ENCODE results near the gene MSRB1. TPM values are rescaled to one million over a fixed set of nuclear protein-coding genes. Genes with fewer than 3 reads are reported as not detected.

MSRB1 gene
- total RNA-seq, 1 donor from 2014 or later = 35.0 TPM

GRCh38 chr16:1895949-1896675 is 46.9 kb downstream of the MSRB1 start:
- Mint-ChIP-seq H3K27me3 (ENCODE audit: low read depth) (peaks cover 3% of the 10 kb centered on the region), H3K4me3 (ENCODE audit: low read depth) (no peak overlapping the region), H3K9me3 (no peaks in the 10 kb centered on the region), H3K4me1 (ENCODE audit: low read depth) (no peaks in the 10 kb centered on the region), H3K27ac (no peak overlapping the region), H3K36me3 (ENCODE audit: low read depth) (no peaks in the 10 kb centered on the region)
- DNase-seq (ENCODE audit: low spot score) = no peak
- intact Hi-C loops (cut with micrococcal nuclease) = no loop called here

GRCh38 chr16:1895068-1895467 is 47.9 kb downstream of the MSRB1 start:
- H3K36me3 Mint-ChIP-seq (ENCODE audit: low read depth) = no peaks in the 10 kb centered on the region
- no peak for DNase-seq (ENCODE audit: low spot score)
- no peaks in the 10 kb centered on the region for H3K4me1 Mint-ChIP-seq (ENCODE audit: low read depth)
- intact Hi-C loops (cut with micrococcal nuclease) = no loop called here
- no peaks in the 10 kb centered on the region for H3K9me3 Mint-ChIP-seq
- H3K27me3 Mint-ChIP-seq (ENCODE audit: low read depth) = peaks cover 11% of the 10 kb centered on the region
- no peak overlapping the region for H3K4me3 Mint-ChIP-seq (ENCODE audit: low read depth)
- no peak overlapping the region for H3K27ac Mint-ChIP-seq

GRCh38 chr16:1890708-1891050 is 52.3 kb downstream of the MSRB1 start:
- Mint-ChIP-seq H3K27me3 (ENCODE audit: low read depth) (peaks cover 11% of the 10 kb centered on the region), H3K4me3 (ENCODE audit: low read depth) (no peak overlapping the region), H3K4me1 (ENCODE audit: low read depth) (no peaks in the 10 kb centered on the region), H3K27ac (no peak overlapping the region), H3K36me3 (ENCODE audit: low read depth) (no peaks in the 10 kb centered on the region), H3K9me3 (no peaks in the 10 kb centered on the region)
- DNase-seq (ENCODE audit: low spot score) = no peak
- intact Hi-C loops (cut with micrococcal nuclease) = no loop called here

- H3K4me1 Mint-ChIP-seq (ENCODE audit: low read depth) = no peaks in the 10 kb centered on the region
- no peaks in the 10 kb centered on the region for H3K9me3 Mint-ChIP-seq
- intact Hi-C loops (cut with micrococcal nuclease) = no loop called here
- no peak for DNase-seq (ENCODE audit: low spot score)
- H3K27me3 Mint-ChIP-seq (ENCODE audit: low read depth) = peaks cover 12% of the 10 kb centered on the region
- H3K4me3 Mint-ChIP-seq (ENCODE audit: low read depth) = no peak overlapping the region
- H3K36me3 Mint-ChIP-seq (ENCODE audit: low read depth) = no peaks in the 10 kb centered on the region
- no peak overlapping the region for H3K27ac Mint-ChIP-seq
Measured at GRCh38 chr16:1890024-1890707, 52.8 kb downstream of the MSRB1 start.

Other genes starting within 250 kb of the MSRB1 start
- gene MAPK8IP3, start 237.0 kb downstream of the MSRB1 start, total RNA-seq = 74.8 and 77.5 TPM in 2 replicates
- 45.6 and 46.1 TPM in 2 replicates for gene NME3, start 171.7 kb downstream of the MSRB1 start, total RNA-seq
- 26.1 and 26.2 TPM in 2 replicates for gene EME2, start 170.4 kb downstream of the MSRB1 start, total RNA-seq
- 179 and 184 TPM in 2 replicates for gene MRPS34, start 170.1 kb downstream of the MSRB1 start, total RNA-seq
- gene SPSB3, start 160.6 kb downstream of the MSRB1 start, total RNA-seq = 27.1 and 28.3 TPM in 2 replicates
- 64.5 and 66.7 TPM in 2 replicates for gene NUBP2, start 160.2 kb downstream of the MSRB1 start, total RNA-seq
- gene IGFALS, start 149.5 kb downstream of the MSRB1 start, total RNA-seq = not detected in 2 replicates
- gene HAGH, start 116.4 kb downstream of the MSRB1 start, total RNA-seq = 60.3 and 67.6 TPM in 2 replicates
- 17.6 and 20.8 TPM in 2 replicates for gene FAHD1, start 116.0 kb downstream of the MSRB1 start, total RNA-seq
- gene MEIOB, start 71.0 kb downstream of the MSRB1 start, total RNA-seq = not detected in 2 replicates
- gene HS3ST6, start 24.8 kb downstream of the MSRB1 start, total RNA-seq = not detected in 2 replicates
- 0.66 and 0.85 TPM in 2 replicates for gene RPL3L, start 11.5 kb upstream of the MSRB1 start, total RNA-seq
- 132 TPM in 2 replicates for gene NDUFB10, start 16.3 kb upstream of the MSRB1 start, total RNA-seq
- gene RPS2, start 21.6 kb upstream of the MSRB1 start, total RNA-seq = 3,560 and 3,687 TPM in 2 replicates
- 0.39 TPM in 1 of 2 replicates, not detected in the other for gene RNF151, start 23.7 kb upstream of the MSRB1 start, total RNA-seq
- 64.2 and 72.5 TPM in 2 replicates for gene TBL3, start 28.9 kb upstream of the MSRB1 start, total RNA-seq
- gene NOXO1, start 38.3 kb upstream of the MSRB1 start, total RNA-seq = 0.21 and 0.23 TPM in 2 replicates
- 39.2 and 40.0 TPM in 2 replicates for gene GFER, start 41.0 kb upstream of the MSRB1 start, total RNA-seq
- gene SYNGR3, start 46.8 kb upstream of the MSRB1 start, total RNA-seq = 21.1 and 21.3 TPM in 2 replicates
- gene ZNF598, start 66.6 kb upstream of the MSRB1 start, total RNA-seq = 82.0 and 83.3 TPM in 2 replicates
- 4.2 and 5.1 TPM in 2 replicates for gene NPW, start 76.6 kb upstream of the MSRB1 start, total RNA-seq
- 2.3 and 2.6 TPM in 2 replicates for gene NHERF2, start 83.7 kb upstream of the MSRB1 start, total RNA-seq
- gene NTHL1, start 104.6 kb upstream of the MSRB1 start, total RNA-seq = 43.5 and 54.7 TPM in 2 replicates
- 89.7 and 92.8 TPM in 2 replicates for gene TSC2, start 104.8 kb upstream of the MSRB1 start, total RNA-seq
- 86.9 and 94.4 TPM in 2 replicates for gene PKD1, start 192.7 kb upstream of the MSRB1 start, total RNA-seq
- 0.46 and 0.59 TPM in 2 replicates for gene RAB26, start 205.4 kb upstream of the MSRB1 start, total RNA-seq
- gene TRAF7, start 212.6 kb upstream of the MSRB1 start, total RNA-seq = 69.8 and 70.7 TPM in 2 replicates